ENCODE results near the gene NTNG1.

- no peak for TF ChIP-seq RCOR1 (IDR thresholded peaks at IDR 0.05; ENCODE audit: insufficient replicate concordance, low read length)
- TF ChIP-seq, protein P1, sequence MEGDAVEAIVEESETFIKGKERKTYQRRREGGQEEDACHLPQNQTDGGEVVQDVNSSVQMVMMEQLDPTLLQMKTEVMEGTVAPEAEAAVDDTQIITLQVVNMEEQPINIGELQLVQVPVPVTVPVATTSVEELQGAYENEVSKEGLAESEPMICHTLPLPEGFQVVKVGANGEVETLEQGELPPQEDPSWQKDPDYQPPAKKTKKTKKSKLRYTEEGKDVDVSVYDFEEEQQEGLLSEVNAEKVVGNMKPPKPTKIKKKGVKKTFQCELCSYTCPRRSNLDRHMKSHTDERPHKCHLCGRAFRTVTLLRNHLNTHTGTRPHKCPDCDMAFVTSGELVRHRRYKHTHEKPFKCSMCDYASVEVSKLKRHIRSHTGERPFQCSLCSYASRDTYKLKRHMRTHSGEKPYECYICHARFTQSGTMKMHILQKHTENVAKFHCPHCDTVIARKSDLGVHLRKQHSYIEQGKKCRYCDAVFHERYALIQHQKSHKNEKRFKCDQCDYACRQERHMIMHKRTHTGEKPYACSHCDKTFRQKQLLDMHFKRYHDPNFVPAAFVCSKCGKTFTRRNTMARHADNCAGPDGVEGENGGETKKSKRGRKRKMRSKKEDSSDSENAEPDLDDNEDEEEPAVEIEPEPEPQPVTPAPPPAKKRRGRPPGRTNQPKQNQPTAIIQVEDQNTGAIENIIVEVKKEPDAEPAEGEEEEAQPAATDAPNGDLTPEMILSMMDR (conservative IDR thresholded peaks at IDR 0.05; ENCODE audit: low read depth, low read length): no peak
- no peak for TF ChIP-seq POLR2A (IDR thresholded peaks at IDR 0.05; ENCODE audit: low read depth, low read length)
- TF ChIP-seq SMC3 (IDR thresholded peaks at IDR 0.05; ENCODE audit: low read depth, low read length): no peak
- no peak for TF ChIP-seq USF2 (IDR thresholded peaks at IDR 0.05; ENCODE audit: low read depth, low read length)
- TF ChIP-seq ELK1 (IDR thresholded peaks at IDR 0.05; ENCODE audit: borderline replicate concordance, low read depth, low read length): no peak
- TF ChIP-seq MAFK (IDR thresholded peaks at IDR 0.05; ENCODE audit: low read depth, low read length): no peak
- TF ChIP-seq RAD21 (IDR thresholded peaks at IDR 0.05; ENCODE audit: low read length): no peak
- TF ChIP-seq CEBPB (IDR thresholded peaks at IDR 0.05; ENCODE audit: low read depth, low read length): no peak
- no peak for TF ChIP-seq MAZ (IDR thresholded peaks at IDR 0.05; ENCODE audit: borderline replicate concordance, low read depth, low read length)
- TF ChIP-seq RFX5 (IDR thresholded peaks at IDR 0.05; ENCODE audit: low read depth, low read length): no peak
- no peak for TF ChIP-seq MXI1 (IDR thresholded peaks at IDR 0.05; ENCODE audit: borderline replicate concordance, low read depth, low read length)
- no peak for TF ChIP-seq NFE2L2 (IDR thresholded peaks at IDR 0.05; ENCODE audit: low read depth, low read length)
- TF ChIP-seq CHD1 (IDR thresholded peaks at IDR 0.05; ENCODE audit: low read depth, low read length): no peak
Observed at GRCh38 chr1:107457989-107458388, 317.1 kb downstream of the NTNG1 start.

Measured in IMR-90 (cell line).